HEK293T (cell line): ENCODE measurements around the gene KCNK7.

ENCODE experiments used
- CTCF ChIA-PET: fragments of 350-600 bp; formaldehyde crosslinking; extraction: SDS; loops from one replicate; lab custom pipeline; 2021; ENCODE audit warnings: antibody characterized with exemption, inconsistent platforms; lab: Yijun Ruan, JAX
- POLR2A ChIA-PET: fragments of 350-600 bp; formaldehyde crosslinking; extraction: SDS; loops from one replicate; lab custom pipeline; 2020; ENCODE audit warnings: antibody characterized with exemption, inconsistent platforms; lab: Yijun Ruan, JAX
- DNase-seq: peaks from one replicate; pipeline ENCODE4 v3.0.0; 2012; ENCODE audit warnings: mixed read lengths; ENCODE audit errors: extremely low spot score
- ARNT ChIP-seq: fragments of 450-650 bp; IDR thresholded peaks from 2 replicates; pipeline ENCODE4 v1.6.1; 2017; ENCODE audit warnings: mild to moderate bottlenecking
- BHLHE40 ChIP-seq: fragments of 450-650 bp; IDR thresholded peaks from 2 replicates; pipeline ENCODE4 v1.6.1; 2016; ENCODE audit warnings: mild to moderate bottlenecking, moderate library complexity, borderline replicate concordance
- CTBP1 ChIP-seq: fragments of 450-650 bp; IDR thresholded peaks from 2 replicates; pipeline ENCODE4 v1.6.1; 2016; ENCODE audit warnings: borderline replicate concordance
- ELF4 ChIP-seq: fragments of 450-650 bp; IDR thresholded peaks from 2 replicates; pipeline ENCODE4 v1.6.1; 2017; ENCODE audit warnings: antibody characterized with exemption
- FOXA1 ChIP-seq: fragments of 450-650 bp; IDR thresholded peaks from 2 replicates; pipeline ENCODE4 v1.6.1; 2016; ENCODE audit warnings: mild to moderate bottlenecking
- FOXK2 ChIP-seq: fragments of 450-650 bp; IDR thresholded peaks from 2 replicates; pipeline ENCODE4 v1.6.1; 2016; ENCODE audit warnings: mild to moderate bottlenecking
- FOXM1 ChIP-seq: fragments of 450-650 bp; IDR thresholded peaks from 2 replicates; pipeline ENCODE4 v1.6.1; 2017; ENCODE audit warnings: mild to moderate bottlenecking, borderline replicate concordance
- HDGF ChIP-seq: fragments of 450-650 bp; IDR thresholded peaks from 2 replicates; pipeline ENCODE4 v1.6.1; 2017; ENCODE audit warnings: antibody characterized with exemption, borderline replicate concordance
- L3MBTL2 ChIP-seq: fragments of 450-650 bp; conservative IDR thresholded peaks from 2 replicates; pipeline ENCODE4 v1.6.1; 2016; ENCODE audit warnings: mild to moderate bottlenecking
- LEF1 ChIP-seq: fragments of 450-650 bp; IDR thresholded peaks from 2 replicates; pipeline ENCODE4 v1.6.1; 2017; ENCODE audit warnings: mild to moderate bottlenecking, borderline replicate concordance
- NFRKB ChIP-seq: fragments of 450-650 bp; IDR thresholded peaks from 2 replicates; pipeline ENCODE4 v1.6.1; 2016; ENCODE audit warnings: mild to moderate bottlenecking, moderate library complexity
- SP1 ChIP-seq: fragments of 450-650 bp; IDR thresholded peaks from 2 replicates; pipeline ENCODE4 v1.6.1; 2017
- SUZ12 ChIP-seq: fragments of 450-650 bp; IDR thresholded peaks from 2 replicates; pipeline ENCODE4 v1.6.1; 2016; ENCODE audit warnings: mild to moderate bottlenecking
- TARDBP ChIP-seq: fragments of 450-650 bp; IDR thresholded peaks from 2 replicates; pipeline ENCODE4 v1.6.1; 2016
- ZNF384 ChIP-seq: fragments of 450-650 bp; IDR thresholded peaks from 2 replicates; pipeline ENCODE4 v1.6.1; 2016
- TF ChIP-seq, protein P1 (sequence below): fragments of 450-650 bp; IDR thresholded peaks from 2 replicates; pipeline ENCODE4 v1.6.1; 2016

Gene KCNK7

DNA sequence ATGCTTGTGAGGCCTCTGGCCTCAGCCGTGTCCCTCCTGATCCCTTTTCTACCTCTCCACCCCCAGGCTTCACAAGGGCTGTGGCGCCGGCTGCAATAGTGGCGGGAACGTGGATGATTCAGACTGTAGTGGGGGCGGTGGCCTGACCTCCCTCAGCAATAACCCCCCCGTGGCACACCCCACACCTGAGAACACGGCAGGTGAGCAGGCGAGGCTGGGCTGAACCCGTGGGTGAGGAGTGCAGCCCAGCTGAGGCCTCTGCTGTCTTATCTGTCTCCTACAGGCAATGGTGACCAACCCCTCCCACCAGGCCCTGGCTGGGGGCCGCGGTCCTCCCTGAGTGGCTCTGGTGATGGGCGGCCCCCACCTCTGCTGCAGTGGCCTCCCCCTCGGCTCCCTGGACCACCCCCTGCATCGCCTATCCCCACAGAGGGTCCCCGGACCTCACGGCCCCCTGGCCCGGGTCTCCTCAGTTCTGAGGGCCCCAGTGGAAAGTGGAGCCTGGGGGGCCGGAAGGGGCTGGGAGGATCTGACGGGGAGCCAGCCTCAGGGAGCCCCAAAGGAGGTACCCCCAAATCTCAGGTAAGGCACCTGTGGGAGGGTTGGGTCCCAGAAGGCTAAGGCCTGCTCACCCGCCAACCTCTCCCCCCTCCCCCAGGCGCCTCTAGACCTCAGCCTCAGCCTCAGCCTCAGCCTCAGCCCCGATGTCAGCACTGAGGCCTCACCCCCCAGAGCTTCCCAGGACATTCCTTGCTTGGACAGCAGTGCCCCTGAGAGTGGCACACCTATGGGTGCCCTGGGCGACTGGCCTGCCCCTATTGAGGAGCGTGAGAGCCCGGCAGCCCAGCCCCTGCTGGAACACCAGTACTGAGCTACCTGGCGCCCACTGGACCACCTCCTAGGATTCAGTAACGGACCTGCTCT is 40.8 kb upstream of the KCNK7 start:
- DNase-seq = no peak
- TF ChIP-seq TARDBP (no peak), BHLHE40 (no peak), HDGF (no peak), SUZ12 (no peak), LEF1 (no peak), FOXM1 (no peak), ARNT (no peak)
- TF ChIP-seq, protein P1, sequence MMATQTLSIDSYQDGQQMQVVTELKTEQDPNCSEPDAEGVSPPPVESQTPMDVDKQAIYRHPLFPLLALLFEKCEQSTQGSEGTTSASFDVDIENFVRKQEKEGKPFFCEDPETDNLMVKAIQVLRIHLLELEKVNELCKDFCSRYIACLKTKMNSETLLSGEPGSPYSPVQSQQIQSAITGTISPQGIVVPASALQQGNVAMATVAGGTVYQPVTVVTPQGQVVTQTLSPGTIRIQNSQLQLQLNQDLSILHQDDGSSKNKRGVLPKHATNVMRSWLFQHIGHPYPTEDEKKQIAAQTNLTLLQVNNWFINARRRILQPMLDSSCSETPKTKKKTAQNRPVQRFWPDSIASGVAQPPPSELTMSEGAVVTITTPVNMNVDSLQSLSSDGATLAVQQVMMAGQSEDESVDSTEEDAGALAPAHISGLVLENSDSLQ = no peak
- POLR2A ChIA-PET = no interaction called here
- CTCF ChIA-PET = no interaction called here

DNA sequence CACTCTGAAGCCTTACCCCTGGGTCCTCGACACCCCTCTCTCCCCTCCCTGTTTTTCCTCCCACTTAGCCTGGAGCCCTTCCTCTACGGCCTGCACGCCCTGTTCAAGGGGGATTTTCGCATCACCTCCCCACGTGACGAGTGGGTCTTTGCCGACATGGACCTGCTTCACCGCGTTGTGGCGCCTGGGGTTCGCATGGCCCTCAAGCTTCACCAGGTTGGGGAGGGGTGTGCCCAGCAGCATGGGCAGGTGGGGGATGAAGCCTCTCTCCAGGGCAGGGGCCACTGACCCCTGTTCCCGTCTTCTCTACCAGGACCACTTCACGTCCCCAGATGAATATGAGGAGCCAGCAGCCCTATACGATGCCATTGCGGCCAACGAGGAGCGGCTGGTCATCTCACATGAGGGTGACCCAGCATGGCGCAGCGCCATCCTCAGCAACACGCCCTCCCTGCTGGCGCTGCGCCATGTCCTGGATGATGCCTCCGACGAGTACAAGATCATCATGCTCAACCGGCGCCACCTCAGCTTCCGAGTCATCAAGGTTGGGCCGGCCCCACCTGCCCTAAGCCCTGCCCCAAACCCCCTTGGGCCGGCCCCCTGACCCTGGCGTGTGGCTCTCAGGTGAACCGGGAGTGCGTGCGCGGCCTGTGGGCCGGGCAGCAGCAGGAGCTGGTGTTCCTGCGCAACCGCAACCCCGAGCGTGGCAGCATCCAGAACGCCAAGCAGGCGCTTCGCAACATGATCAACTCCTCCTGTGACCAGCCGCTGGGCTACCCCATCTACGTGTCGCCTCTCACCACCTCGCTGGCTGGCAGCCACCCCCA is 39.5 kb upstream of the KCNK7 start:
- CTCF ChIA-PET = no interaction called here
- no peak for TF ChIP-seq SP1
- no peak for TF ChIP-seq SUZ12
- TF ChIP-seq ELF4 = no peak
- TF ChIP-seq BHLHE40 = no peak
- no peak for TF ChIP-seq FOXM1
- no peak for TF ChIP-seq HDGF
- TF ChIP-seq FOXK2 = no peak
- no peak for DNase-seq
- POLR2A ChIA-PET = no interaction called here

DNA sequence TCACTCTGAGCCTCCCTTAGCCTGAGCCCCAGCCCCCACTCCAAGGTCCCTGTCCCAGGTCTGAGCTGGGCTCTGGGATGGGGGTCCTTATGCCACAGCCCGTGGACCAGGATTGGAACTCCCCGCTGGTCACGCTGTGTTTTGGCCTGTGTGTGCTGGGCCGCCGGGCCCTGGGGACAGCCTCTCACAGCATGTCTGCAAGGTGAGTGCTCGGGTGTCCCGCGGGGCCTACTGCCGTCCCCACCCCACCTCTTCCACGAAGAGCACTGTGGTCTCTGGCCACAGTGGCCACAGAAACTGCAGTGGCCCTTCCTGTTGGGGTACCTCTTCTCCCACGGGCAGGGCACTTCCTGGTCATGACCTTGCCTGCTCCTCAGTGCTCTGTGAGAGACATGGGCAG is 38.8 kb upstream of the KCNK7 start:
- POLR2A ChIA-PET = no interaction called here
- CTCF ChIA-PET = no interaction called here
- TF ChIP-seq ARNT = no peak
- no peak for DNase-seq

DNA sequence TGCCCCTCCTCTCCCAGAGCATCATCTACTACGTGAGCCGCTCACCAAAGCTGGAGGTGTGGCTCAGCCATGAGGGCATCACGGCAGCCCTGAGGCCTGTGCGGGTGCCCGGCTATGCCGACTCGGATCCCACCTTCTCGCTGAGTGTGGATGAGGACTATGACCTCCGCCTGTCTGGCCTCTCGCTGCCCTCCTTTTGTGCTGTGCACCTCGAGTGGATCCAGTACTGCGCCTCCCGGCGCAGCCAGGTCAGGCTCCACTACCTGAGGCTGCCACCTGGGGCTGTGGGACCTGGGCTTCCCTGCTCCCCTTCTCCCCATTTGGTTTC is 38.5 kb upstream of the KCNK7 start:
- DNase-seq = no peak
- CTCF ChIA-PET = no interaction called here
- POLR2A ChIA-PET = no interaction called here
- TF ChIP-seq L3MBTL2 = no peak
- TF ChIP-seq FOXK2 = no peak
- no peak for TF ChIP-seq HDGF
- TF ChIP-seq NFRKB = no peak
- TF ChIP-seq, protein P1 = no peak
- TF ChIP-seq FOXM1 = no peak
- TF ChIP-seq CTBP1 = no peak
- no peak for TF ChIP-seq FOXA1
- TF ChIP-seq TARDBP = no peak
- TF ChIP-seq LEF1 = no peak
- no peak for TF ChIP-seq SP1
- TF ChIP-seq ELF4 = no peak
- no peak for TF ChIP-seq ARNT
- no peak for TF ChIP-seq BHLHE40
- TF ChIP-seq SUZ12 = no peak

DNA sequence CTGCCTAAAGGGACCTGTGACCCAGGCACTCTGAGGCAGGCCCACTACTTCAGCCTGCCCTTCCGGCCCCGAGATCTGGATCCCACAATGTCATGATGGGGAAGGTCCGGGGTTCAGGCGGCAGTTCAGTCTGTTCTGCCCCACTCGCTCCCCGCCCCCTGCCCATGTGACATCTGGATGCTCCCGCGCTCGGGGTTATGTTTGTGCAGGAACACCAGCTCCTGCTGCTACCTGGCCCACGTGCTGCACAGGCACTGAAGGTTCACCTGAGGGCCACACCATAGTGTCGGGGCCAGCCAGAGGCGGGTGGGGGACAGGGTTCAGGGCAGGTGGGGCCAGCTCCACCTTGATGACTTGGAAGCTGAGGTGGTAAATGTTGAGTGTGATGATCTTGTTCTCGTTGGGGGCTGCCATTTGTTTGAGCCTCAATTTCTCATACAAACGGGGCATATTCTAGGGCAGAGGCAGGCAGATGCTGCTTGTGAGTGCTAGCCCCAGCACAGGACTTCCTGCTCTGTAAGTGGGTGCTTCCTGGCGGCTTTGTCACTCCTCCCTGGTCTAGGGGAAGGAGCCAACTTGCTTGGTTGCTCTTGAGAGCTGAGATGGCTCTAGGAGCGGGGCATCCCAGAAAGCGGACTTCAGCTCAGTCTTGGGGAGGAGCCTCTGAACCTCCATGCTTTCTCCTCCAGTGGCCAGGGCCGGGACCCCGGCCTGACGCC is 37.9 kb upstream of the KCNK7 start:
- no peak for DNase-seq
- CTCF ChIA-PET = no interaction called here
- TF ChIP-seq SP1 (no peak), HDGF (no peak), FOXK2 (no peak), NFRKB (no peak), ELF4 (no peak), TARDBP (no peak), SUZ12 (no peak), FOXM1 (no peak), ARNT (no peak), FOXA1 (no peak), BHLHE40 (no peak), ZNF384 (no peak), LEF1 (no peak), CTBP1 (no peak)
- TF ChIP-seq, protein P1 = no peak
- POLR2A ChIA-PET = interaction anchor here (1.0 to 2.3 kb wide), 3 partner anchors 16 to 20 kb away, joined by 4 to 8 read pairs (median 6); partner anchors contain the start of gene PCNX3

DNA sequence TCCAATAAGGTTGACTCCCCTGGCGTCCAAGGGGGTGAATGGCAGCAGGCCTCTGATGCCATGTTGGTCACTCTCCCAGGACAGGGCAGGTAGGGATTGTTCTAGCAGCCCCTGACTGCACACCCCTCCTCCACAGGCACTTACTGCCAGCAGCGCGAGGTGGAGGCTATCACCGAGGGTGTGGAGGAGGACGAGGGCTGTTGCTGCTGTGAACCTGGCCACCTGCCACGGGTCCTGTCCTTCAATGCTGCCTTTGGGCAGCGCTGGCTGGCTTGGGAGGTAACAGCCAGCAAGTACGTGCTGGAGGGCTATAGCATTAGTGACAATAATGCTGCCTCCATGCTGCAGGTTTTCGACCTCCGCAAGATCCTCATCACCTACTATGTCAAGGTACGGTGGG is 34.6 kb upstream of the KCNK7 start:
- POLR2A ChIA-PET = no interaction called here
- CTCF ChIA-PET = no interaction called here
- DNase-seq = no peak
- no peak for TF ChIP-seq CTBP1
- TF ChIP-seq LEF1 = no peak
- TF ChIP-seq NFRKB = no peak
- no peak for TF ChIP-seq SP1
- TF ChIP-seq BHLHE40 = no peak
- no peak for TF ChIP-seq L3MBTL2
- TF ChIP-seq TARDBP = no peak
- no peak for TF ChIP-seq FOXA1
- no peak for TF ChIP-seq SUZ12
- TF ChIP-seq, protein P1 = no peak
- TF ChIP-seq FOXM1 = no peak
- no peak for TF ChIP-seq ELF4
- TF ChIP-seq ARNT = no peak
- no peak for TF ChIP-seq HDGF
- no peak for TF ChIP-seq ZNF384
- no peak for TF ChIP-seq FOXK2
